GM04503 (cell line): Measurements from ENCODE around the gene PDE4D.
"Not testable (repeated sequence)": the region's sequence is repeated elsewhere in the genome, so short reads cannot be mapped to it uniquely, and the experiment has no call there.

Experiments
- DNase-seq: peaks from one replicate; pipeline ENCODE4 v3.0.0-alpha.2; 2012; ENCODE audit warnings: low read depth

PDE4D gene

GRCh38 chr5:59421986-59422941, 471.3 kb downstream of the PDE4D start:
- DNase-seq: no peak

GRCh38 chr5:59420596-59420995, 472.9 kb downstream of the PDE4D start:
- no peak for DNase-seq

- no peak for DNase-seq
Observed at GRCh38 chr5:59418808-59419207, 474.7 kb downstream of the PDE4D start.

GRCh38 chr5:59416451-59416850, 477.1 kb downstream of the PDE4D start:
- DNase-seq: no peak

GRCh38 chr5:59416026-59416425, 477.5 kb downstream of the PDE4D start:
- no peak for DNase-seq

- no peak for DNase-seq
Observed at GRCh38 chr5:59412428-59412827, 481.1 kb downstream of the PDE4D start.

GRCh38 chr5:59408997-59409396, 484.5 kb downstream of the PDE4D start:
- DNase-seq: not testable (repeated sequence)

- DNase-seq: no peak
Observed at GRCh38 chr5:59407967-59408366, 485.6 kb downstream of the PDE4D start.

GRCh38 chr5:59401637-59402036, 491.9 kb downstream of the PDE4D start:
- no peak for DNase-seq

GRCh38 chr5:59394956-59395355, 498.6 kb downstream of the PDE4D start:
- not testable (repeated sequence) for DNase-seq

GRCh38 chr5:59393585-59394420, 499.7 kb downstream of the PDE4D start:
- no peak for DNase-seq

- no peak for DNase-seq
Observed at GRCh38 chr5:59391576-59391975, 501.9 kb downstream of the PDE4D start.

- no peak for DNase-seq
Observed at GRCh38 chr5:59390989-59391388, 502.5 kb downstream of the PDE4D start.

GRCh38 chr5:59390074-59390659, 503.4 kb downstream of the PDE4D start:
- no peak for DNase-seq

GRCh38 chr5:59387127-59387526, 506.4 kb downstream of the PDE4D start:
- DNase-seq: no peak

- DNase-seq: no peak
Observed at GRCh38 chr5:59385700-59386099, 507.8 kb downstream of the PDE4D start.

- peak; percentile 24 for DNase-seq
Observed at GRCh38 chr5:59380350-59380951, 513.1 kb downstream of the PDE4D start.

- not testable (repeated sequence) for DNase-seq
Observed at GRCh38 chr5:59374036-59374435, 519.5 kb downstream of the PDE4D start.

GRCh38 chr5:59371525-59372127, 521.9 kb downstream of the PDE4D start:
- DNase-seq: no peak

GRCh38 chr5:59368951-59369350, 524.6 kb downstream of the PDE4D start:
- no peak for DNase-seq

GRCh38 chr5:59367791-59368394, 525.6 kb downstream of the PDE4D start:
- peak; percentile 8 for DNase-seq
